OCI-M2 (cell line): Measurements from ENCODE around the gene ZNF140.
A peak's percentile ranks its signal among the peaks of the same experiment; 100 is the strongest.

Experiments used
- DNase-seq: peaks from one replicate; lab custom pipeline; 2025; ENCODE audit not compliant: unreplicated experiment; lab: John Stamatoyannopoulos, UW

ZNF140 gene

GRCh38 chr12:133130038-133130807 lies 49.5 kb downstream of the ZNF140 start, which contains the start of the genes ZNF10 and ZNF891:
Gene ZNF10, plus strand, starts transcription at chr12:133130627. Its CDS starts 13,866 bp downstream, at chr12:133144493.
Gene ZNF891, minus strand, starts transcription at chr12:133130274. Its CDS starts 8,356 bp downstream, at chr12:133121918.
- peak; percentile 28 for DNase-seq

- DNase-seq = no peak
Measured at GRCh38 chr12:133130808-133131128, 50.0 kb downstream of the ZNF140 start.

DNA sequence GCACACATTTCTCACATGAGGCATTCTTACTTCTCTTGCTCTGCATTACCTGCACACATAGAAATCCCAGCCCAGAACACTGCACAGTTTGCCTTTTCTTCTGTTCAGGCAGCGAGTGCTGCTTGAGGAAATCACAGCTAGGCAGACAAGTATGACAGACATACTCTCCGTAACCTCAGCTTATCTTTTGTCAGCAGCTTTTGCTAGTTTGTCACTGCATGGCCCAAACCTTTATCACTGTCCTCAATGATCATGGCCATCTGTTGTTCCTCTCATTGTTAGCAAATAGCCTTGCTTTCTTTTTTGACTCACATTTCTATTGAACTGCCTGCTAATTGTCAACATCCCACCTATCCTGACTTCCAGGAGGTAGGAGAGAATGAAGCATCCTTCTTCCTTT lies 55.0 kb downstream of the ZNF140 start:
- DNase-seq = no peak

- no peak for DNase-seq
Measured at GRCh38 chr12:133145981-133146380, 65.3 kb downstream of the ZNF140 start.

GRCh38 chr12:133156125-133156690 lies 75.5 kb downstream of the ZNF140 start:
- no peak for DNase-seq
